DOHH2 (cell line): ENCODE measurements around the gene MAN2C1.

Experiments
- CTCF ChIP-seq: fragments of 200-600 bp; sonication (generic); IDR thresholded peaks from one replicate; pipeline ENCODE4 v1.5.1; 2014; ENCODE audit warnings: antibody characterized with exemption, mild to moderate bottlenecking, low read depth, low read length; ENCODE audit not compliant: poor library complexity, severe bottlenecking
- EZH2phosphoT487 ChIP-seq: fragments of 200-600 bp; sonication (generic); IDR thresholded peaks from 2 replicates; pipeline ENCODE4 v1.6.1; 2017; ENCODE audit warnings: borderline replicate concordance, mild to moderate bottlenecking, antibody characterized with exemption, low read length, moderate library complexity, mixed read lengths

DNA sequence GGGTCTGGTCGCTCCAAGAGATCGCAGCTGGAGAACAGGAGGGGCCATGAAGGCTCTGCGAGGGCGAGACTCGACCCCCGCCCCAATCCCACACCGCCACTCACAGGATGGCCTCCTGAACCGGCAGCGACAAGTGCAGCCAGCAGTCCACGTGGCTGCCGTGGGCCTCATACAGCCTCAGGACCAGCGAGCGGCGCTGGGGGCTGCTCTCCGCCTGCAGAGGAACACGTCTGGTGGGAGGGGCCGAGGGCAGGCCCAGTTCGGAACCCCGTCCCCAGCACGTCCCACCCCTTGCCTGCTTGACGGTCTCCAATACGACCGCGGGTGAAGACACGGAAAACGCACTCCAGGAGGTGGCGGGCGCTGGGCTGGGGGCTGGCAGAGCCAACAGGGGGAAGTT is 12.4 kb downstream of the MAN2C1 start:
- TF ChIP-seq CTCF (no peak), EZH2phosphoT487 (no peak)
